HUES48 (cell line): ENCODE results near the gene JAM3.

Experiments used
- H3K27ac ChIP-seq: one replicate; pipeline ENCODE4 v1.7.0; 2013; ENCODE audit warnings: low read depth, low read length, inconsistent platforms
- H3K27me3 ChIP-seq: 2 replicates; pipeline ENCODE4 v1.6.1; 2013; ENCODE audit warnings: mild to moderate bottlenecking, low read length; ENCODE audit not compliant: control insufficient read depth, insufficient read depth
- H3K36me3 ChIP-seq: 2 replicates; pipeline ENCODE4 v1.6.1; 2013; ENCODE audit warnings: low read length; ENCODE audit not compliant: control insufficient read depth, insufficient read depth
- H3K4me1 ChIP-seq: 2 replicates; pipeline ENCODE4 v1.6.1; 2013; ENCODE audit warnings: mild to moderate bottlenecking, low read length; ENCODE audit not compliant: control insufficient read depth, insufficient read depth
- H3K4me3 ChIP-seq: 2 replicates; pipeline ENCODE4 v1.5.1; 2013; ENCODE audit warnings: mild to moderate bottlenecking, low read depth, low read length
- H3K9ac ChIP-seq: 2 replicates; pipeline ENCODE4 v1.6.1; 2013; ENCODE audit warnings: mild to moderate bottlenecking, low read depth, low read length, moderate library complexity
- H3K9me3 ChIP-seq: 2 replicates; pipeline ENCODE4 v1.6.1; 2013; ENCODE audit warnings: low read length; ENCODE audit not compliant: control insufficient read depth, insufficient read depth

JAM3 gene

DNA sequence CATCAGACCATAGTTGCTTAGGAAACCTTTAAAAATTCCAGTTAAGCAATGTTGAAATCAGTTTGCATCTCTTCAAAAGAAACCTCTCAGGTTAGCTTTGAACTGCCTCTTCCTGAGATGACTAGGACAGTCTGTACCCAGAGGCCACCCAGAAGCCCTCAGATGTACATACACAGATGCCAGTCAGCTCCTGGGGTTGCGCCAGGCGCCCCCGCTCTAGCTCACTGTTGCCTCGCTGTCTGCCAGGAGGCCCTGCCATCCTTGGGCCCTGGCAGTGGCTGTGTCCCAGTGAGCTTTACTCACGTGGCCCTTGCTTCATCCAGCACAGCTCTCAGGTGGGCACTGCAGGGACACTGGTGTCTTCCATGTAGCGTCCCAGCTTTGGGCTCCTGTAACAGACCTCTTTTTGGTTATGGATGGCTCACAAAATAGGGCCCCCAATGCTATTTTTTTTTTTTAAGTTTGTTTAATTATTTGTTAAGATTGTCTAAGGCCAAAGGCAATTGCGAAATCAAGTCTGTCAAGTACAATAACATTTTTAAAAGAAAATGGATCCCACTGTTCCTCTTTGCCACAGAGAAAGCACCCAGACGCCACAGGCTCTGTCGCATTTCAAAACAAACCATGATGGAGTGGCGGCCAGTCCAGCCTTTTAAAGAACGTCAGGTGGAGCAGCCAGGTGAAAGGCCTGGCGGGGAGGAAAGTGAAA, 81.5 kb downstream of the JAM3 start:
- Histone ChIP-seq H3K36me3 (peaks cover 84% of the 10 kb centered on the region), H3K27ac (no peak overlapping the region)

DNA sequence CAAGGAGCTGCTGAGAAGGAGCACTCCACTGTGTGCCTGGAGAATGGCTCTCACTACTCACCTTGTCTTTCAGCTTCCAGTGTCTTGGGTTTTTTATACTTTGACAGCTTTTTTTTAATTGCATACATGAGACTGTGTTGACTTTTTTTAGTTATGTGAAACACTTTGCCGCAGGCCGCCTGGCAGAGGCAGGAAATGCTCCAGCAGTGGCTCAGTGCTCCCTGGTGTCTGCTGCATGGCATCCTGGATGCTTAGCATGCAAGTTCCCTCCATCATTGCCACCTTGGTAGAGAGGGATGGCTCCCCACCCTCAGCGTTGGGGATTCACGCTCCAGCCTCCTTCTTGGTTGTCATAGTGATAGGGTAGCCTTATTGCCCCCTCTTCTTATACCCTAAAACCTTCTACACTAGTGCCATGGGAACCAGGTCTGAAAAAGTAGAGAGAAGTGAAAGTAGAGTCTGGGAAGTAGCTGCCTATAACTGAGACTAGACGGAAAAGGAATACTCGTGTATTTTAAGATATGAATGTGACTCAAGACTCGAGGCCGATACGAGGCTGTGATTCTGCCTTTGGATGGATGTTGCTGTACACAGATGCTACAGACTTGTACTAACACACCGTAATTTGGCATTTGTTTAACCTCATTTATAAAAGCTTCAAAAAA, 82.3 kb downstream of the JAM3 start:
- Histone ChIP-seq H3K4me3 (no peak overlapping the region), H3K27me3 (no peaks in the 10 kb centered on the region), H3K9me3 (0 out of 2 replicates have a peak, but pooled peaks cover 5% of the 10 kb centered on the region), H3K9ac (no peak overlapping the region), H3K4me1 (no peaks in the 10 kb centered on the region), H3K36me3 (peaks cover 84% of the 10 kb centered on the region), H3K27ac (no peak overlapping the region)

More for the DNA sequence above, 81.5 kb downstream of the JAM3 start:
- Histone ChIP-seq H3K9me3 (peaks cover 10% of the 10 kb centered on the region; the same call in 1 of the 2 replicates), H3K9ac (no peak overlapping the region), H3K4me1 (no peaks in the 10 kb centered on the region), H3K27me3 (no peaks in the 10 kb centered on the region), H3K4me3 (no peak overlapping the region)

DNA sequence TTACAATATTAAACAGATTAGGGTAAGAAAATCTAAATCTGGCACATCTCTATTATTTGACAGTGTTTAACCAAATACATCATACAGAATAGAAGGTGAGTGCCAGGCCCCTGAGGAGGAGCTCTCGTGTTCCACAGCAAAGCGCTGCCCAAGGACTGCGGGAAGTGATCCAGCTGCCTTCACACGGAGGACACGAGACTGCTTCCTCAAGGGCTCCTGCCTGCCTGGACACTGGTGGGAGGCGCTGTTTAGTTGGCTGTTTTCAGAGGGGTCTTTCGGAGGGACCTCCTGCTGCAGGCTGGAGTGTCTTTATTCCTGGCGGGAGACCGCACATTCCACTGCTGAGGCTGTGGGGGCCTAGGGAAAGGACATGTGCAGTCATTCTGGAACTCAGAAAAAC, 83.8 kb downstream of the JAM3 start:
- Histone ChIP-seq H3K9me3 (no peaks in the 10 kb centered on the region), H3K4me3 (no peak overlapping the region), H3K36me3 (peaks cover 95% of the 10 kb centered on the region), H3K9ac (no peak overlapping the region), H3K27ac (no peak overlapping the region), H3K4me1 (no peaks in the 10 kb centered on the region), H3K27me3 (no peaks in the 10 kb centered on the region)

DNA sequence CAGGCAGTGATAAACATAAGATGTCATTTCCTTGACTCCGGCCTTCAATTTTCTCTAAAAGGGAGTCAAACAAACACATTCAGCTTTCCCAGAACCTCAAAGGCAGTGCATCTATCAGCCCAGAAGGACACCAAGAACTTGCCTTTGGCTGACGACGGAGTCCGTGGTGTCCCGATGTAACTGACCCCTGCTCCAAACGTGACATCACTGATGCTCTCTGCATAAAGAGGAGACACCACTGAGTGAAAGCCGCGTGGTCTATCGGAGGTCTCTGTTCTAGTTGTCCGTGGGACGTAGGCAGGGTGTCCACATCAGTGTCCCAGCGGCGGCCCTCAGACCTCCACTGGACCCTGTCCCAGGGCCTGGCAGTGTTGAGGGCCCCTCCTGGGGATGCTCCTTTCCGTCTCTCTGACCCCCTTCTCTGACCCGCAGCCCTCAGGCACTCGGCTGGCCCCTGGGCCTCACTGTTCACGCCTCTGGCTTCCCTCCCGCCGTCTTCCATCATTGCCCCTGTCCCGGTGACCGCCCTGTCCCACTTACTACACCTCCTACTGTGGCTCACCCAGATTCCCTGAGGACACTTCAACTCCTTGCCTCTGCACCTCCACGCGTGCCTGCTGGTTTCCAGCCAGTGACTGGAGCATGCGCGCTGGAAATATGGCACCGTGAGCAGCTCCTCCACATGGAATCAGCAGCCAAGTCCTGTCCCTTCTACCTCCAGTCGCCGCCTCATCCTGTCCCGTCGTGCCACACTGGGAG, 84.5 kb downstream of the JAM3 start:
- H3K4me1 ChIP-seq: no peaks in the 10 kb centered on the region
- H3K36me3 ChIP-seq: peaks cover 97% of the 10 kb centered on the region
- no peak overlapping the region for H3K4me3 ChIP-seq
- H3K27ac ChIP-seq: no peak overlapping the region
- no peaks in the 10 kb centered on the region for H3K27me3 ChIP-seq
- no peak overlapping the region for H3K9ac ChIP-seq
- H3K9me3 ChIP-seq: no peaks in the 10 kb centered on the region

DNA sequence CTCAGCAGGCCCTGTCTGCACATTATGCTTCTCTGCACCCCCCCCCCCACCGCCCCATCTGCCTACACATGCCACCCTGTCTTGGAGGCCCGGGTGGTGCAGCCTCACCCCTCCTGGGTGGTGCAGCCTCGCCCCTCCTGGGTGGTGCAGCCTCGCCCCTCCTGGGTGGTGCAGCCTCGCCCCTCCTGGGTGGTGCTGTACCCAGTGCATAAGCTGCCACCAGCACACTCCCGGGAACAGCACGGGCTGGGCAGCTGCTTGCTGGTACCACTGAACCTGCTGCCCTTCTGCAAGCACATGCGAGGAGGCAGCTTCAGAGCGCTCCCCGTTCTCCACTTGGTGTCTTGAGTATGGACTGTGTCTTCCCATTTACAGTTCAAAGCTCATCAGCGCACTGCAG, 85.6 kb downstream of the JAM3 start:
- Histone ChIP-seq H3K36me3 (peaks cover 98% of the 10 kb centered on the region), H3K9me3 (peaks cover 7% of the 10 kb centered on the region; the same call in 1 of the 2 replicates), H3K27ac (no peak overlapping the region), H3K9ac (no peak overlapping the region), H3K27me3 (no peaks in the 10 kb centered on the region), H3K4me1 (no peaks in the 10 kb centered on the region), H3K4me3 (no peak overlapping the region)

DNA sequence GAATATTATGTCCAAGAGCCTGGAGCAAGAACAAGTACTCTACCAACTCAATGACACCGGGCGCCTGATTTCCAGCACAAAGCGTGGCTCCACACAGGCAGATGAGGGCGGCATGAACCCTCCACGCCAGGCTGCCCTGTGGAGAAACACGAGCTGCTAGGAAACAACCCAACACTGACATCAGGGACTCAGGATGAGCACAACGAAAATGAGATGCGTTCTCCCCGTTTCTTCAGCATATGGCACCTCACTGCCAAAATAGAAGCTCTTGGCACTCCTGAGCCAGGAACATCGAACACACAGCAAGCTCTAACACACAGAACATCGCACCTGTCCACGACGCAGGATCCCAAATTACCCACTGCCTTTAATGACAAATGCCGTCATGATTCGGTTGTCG, 86.6 kb downstream of the JAM3 start:
- Histone ChIP-seq H3K27ac (no peak overlapping the region), H3K9me3 (peaks cover 16% of the 10 kb centered on the region), H3K9ac (no peak overlapping the region), H3K4me3 (no peak overlapping the region), H3K4me1 (no peaks in the 10 kb centered on the region), H3K36me3 (peaks cover 98% of the 10 kb centered on the region), H3K27me3 (no peaks in the 10 kb centered on the region)

DNA sequence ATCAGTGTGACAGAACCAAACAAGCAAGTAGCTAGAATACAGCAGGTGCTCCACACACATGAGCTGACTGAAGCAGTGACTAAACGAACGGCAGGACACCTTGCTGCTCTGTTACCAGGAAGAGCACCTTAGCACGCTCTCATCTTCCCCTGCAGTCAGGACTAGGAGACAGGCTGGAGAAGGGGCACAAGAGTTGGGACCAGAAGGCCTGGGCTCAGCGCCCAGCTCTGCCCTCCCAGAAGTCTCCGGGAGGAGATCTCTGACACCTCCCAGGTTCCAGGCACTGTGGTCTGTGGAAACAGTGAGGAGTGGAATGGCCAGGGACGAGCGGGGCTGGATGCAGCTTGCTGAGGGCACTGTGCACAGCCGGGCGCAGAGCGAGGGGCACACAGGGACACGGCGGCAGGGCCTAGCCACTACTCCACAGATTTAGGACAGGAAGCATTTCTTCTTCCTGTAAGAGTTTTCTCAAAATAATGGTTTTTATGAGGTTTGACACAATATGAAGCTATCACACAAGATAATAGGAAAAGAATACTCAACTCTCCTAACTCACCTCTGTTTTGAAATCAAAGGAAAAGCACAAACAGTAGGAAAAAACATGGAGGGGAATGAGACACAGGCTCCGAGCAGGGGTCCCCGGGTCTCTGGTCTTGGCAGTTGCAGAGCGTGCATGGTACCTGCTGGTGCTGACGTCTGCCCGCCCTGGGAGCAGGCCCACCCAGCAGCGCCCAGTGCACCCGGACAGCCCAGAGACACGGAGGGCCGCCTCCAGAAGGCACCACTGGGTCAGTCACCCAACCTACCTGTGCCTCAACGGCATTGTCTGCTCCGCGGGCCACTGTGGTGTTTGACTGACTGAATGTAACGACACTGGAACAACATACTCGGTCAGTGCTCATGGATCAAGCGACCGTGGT, 87.3 kb downstream of the JAM3 start:
- Histone ChIP-seq H3K27ac (no peak overlapping the region), H3K9ac (no peak overlapping the region), H3K4me3 (no peak overlapping the region), H3K36me3 (peaks cover 98% of the 10 kb centered on the region), H3K27me3 (no peaks in the 10 kb centered on the region), H3K4me1 (no peaks in the 10 kb centered on the region), H3K9me3 (peaks cover 24% of the 10 kb centered on the region)

DNA sequence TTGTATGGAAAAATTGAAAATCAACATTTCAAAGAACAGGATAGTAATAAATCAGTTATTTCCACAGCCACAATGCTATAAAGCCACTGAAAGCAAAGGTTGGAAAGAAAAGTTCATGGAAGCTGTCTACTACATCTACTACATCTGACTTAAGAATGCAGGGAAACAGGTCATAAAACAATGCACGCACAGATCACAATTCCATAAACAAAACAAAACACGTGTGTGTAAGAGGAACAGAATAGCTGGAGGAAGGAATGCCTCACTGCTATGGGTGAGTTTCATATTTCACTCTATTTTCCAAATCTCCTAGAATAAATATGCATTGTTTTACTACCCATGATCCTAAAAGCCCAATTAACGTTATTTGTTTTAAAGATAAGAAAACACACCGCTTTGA, 88.6 kb downstream of the JAM3 start:
- Histone ChIP-seq H3K36me3 (peaks cover 98% of the 10 kb centered on the region), H3K27ac (no peak overlapping the region), H3K4me3 (no peak overlapping the region), H3K4me1 (no peaks in the 10 kb centered on the region), H3K27me3 (no peaks in the 10 kb centered on the region), H3K9me3 (peaks cover 36% of the 10 kb centered on the region), H3K9ac (no peak overlapping the region)

DNA sequence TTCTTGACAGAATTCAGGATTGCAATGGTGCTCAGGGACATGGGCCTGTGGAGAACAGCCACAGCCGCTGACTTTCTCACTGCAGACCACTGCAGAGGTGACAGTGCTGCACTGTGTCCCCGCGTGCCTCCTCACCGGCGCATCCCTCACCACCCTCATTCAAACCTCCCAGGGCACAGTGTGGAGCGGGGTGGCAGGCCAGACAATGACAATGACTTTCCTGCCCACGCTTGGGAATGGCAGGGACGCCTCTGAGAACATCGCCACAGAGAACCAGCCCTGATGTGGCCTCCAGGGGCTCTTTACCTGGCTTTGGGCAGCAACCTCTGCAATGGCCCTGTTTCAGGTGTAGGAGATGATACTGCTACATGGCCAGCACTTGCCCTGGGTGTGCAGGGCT, 89.2 kb downstream of the JAM3 start:
- Histone ChIP-seq H3K9me3 (peaks cover 42% of the 10 kb centered on the region), H3K9ac (no peak overlapping the region), H3K27me3 (no peaks in the 10 kb centered on the region), H3K36me3 (peaks cover 98% of the 10 kb centered on the region), H3K27ac (no peak overlapping the region), H3K4me1 (no peaks in the 10 kb centered on the region), H3K4me3 (no peak overlapping the region)

DNA sequence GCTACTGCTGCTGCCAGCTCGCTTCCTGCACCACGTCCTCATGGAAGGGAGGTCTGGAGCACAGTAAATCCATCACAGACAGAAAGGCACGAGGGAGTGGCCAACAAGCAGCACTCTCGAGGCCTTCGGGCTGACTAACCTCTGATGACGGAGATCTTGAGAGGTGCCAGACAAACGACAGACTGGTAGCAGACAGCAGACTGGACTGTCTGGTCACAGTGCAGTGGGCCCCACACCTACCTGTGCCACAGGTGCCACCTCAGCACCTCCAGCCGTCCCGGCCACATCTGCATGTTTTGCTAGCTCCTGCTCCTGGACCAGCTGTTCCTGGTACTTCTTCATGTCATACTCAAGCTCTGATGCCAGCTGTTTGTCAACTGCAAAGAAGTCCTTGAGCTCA, 90.8 kb downstream of the JAM3 start:
- Histone ChIP-seq H3K4me1 (no peaks in the 10 kb centered on the region), H3K9me3 (peaks cover 58% of the 10 kb centered on the region), H3K36me3 (peaks cover 97% of the 10 kb centered on the region), H3K9ac (no peak overlapping the region), H3K27ac (no peak overlapping the region), H3K4me3 (no peak overlapping the region), H3K27me3 (no peaks in the 10 kb centered on the region)
